OCI-LY1 (cell line): ENCODE measurements around the gene PRADC1.
"Not testable (repeated sequence)": the region's sequence is repeated elsewhere in the genome, so short reads cannot be mapped to it uniquely, and the experiment has no call there.

Experiments
- H2AFZ ChIP-seq: fragments of 200-600 bp; sonication (generic), shearing (Covaris generic); 2 replicates; pipeline ENCODE4 v1.6.0; 2014; ENCODE audit warnings: antibody characterized with exemption, mild to moderate bottlenecking, low read length
- H3F3A ChIP-seq: fragments of 200-600 bp; sonication (generic), shearing (Covaris generic); 2 replicates; pipeline ENCODE4 v1.6.0; 2014; ENCODE audit warnings: mild to moderate bottlenecking, antibody characterized with exemption, low read length, moderate library complexity; ENCODE audit not compliant: insufficient read depth
- H3K27ac ChIP-seq: fragments of 200-600 bp; sonication (generic); 2 replicates; pipeline ENCODE4 v1.5.1; 2014; ENCODE audit warnings: low read length, mixed run types, mild to moderate bottlenecking, low read depth; ENCODE audit not compliant: poor library complexity, severe bottlenecking
- H3K27me3 ChIP-seq: fragments of 200-600 bp; sonication (generic); 2 replicates; pipeline ENCODE4 v1.6.0; 2014; ENCODE audit warnings: antibody characterized with exemption, mild to moderate bottlenecking, low read length, moderate library complexity; ENCODE audit not compliant: insufficient read depth
- H3K36me3 ChIP-seq: fragments of 200-600 bp; sonication (generic); 2 replicates; pipeline ENCODE4 v1.6.1; 2014; ENCODE audit warnings: mild to moderate bottlenecking, antibody characterized with exemption, low read length, moderate library complexity, mixed read lengths; ENCODE audit not compliant: insufficient read depth
- H3K4me1 ChIP-seq: fragments of 200-600 bp; sonication (generic); 2 replicates; pipeline ENCODE4 v1.5.1; 2014; ENCODE audit warnings: mild to moderate bottlenecking, low read length, moderate library complexity; ENCODE audit not compliant: insufficient read depth, severe bottlenecking
- H3K4me2 ChIP-seq: fragments of 200-600 bp; sonication (generic), shearing (Covaris generic); 2 replicates; pipeline ENCODE4 v1.6.1; 2014; ENCODE audit warnings: low read length
- H3K4me3 ChIP-seq: fragments of 200-600 bp; sonication (generic); 2 replicates; pipeline ENCODE4 v1.5.1; 2014; ENCODE audit warnings: low read length, low read depth, mild to moderate bottlenecking, mixed read lengths; ENCODE audit not compliant: poor library complexity, severe bottlenecking
- H3K79me2 ChIP-seq: fragments of 200-600 bp; shearing (Covaris generic); 2 replicates; pipeline ENCODE4 v1.6.1; 2016; ENCODE audit warnings: mixed run types, low read length, mixed read lengths; ENCODE audit not compliant: insufficient read depth
- H3K9ac ChIP-seq: fragments of 200-600 bp; sonication (generic), shearing (Covaris generic); 2 replicates; pipeline ENCODE4 v1.6.1; 2014; ENCODE audit warnings: mild to moderate bottlenecking, low read length, mixed read lengths
- H3K9me2 ChIP-seq: fragments of 200-600 bp; sonication (generic), shearing (Covaris generic); 2 replicates; pipeline ENCODE4 v1.6.1; 2014; ENCODE audit warnings: low read depth, mild to moderate bottlenecking, low read length, mixed read lengths
- H3K9me3 ChIP-seq: fragments of 200-600 bp; shearing (Covaris generic); 2 replicates; pipeline ENCODE4 v1.6.1; 2014; ENCODE audit warnings: low read length, mixed read lengths
- H4K20me1 ChIP-seq: fragments of 200-600 bp; sonication (generic), shearing (Covaris generic); 2 replicates; pipeline ENCODE4 v1.6.0; 2016; ENCODE audit warnings: mild to moderate bottlenecking, low read length; ENCODE audit not compliant: insufficient read depth
- CTCF ChIP-seq: fragments of 200-600 bp; sonication (generic), shearing (Covaris generic); IDR thresholded peaks from 2 replicates; pipeline ENCODE4 v1.5.1; 2017; ENCODE audit warnings: mild to moderate bottlenecking, antibody characterized with exemption, low read length, moderate library complexity, mixed read lengths
- EZH2 ChIP-seq: fragments of 200-600 bp; sonication (generic), shearing (Covaris generic); IDR thresholded peaks from 2 replicates; pipeline ENCODE4 v1.8.0; 2017; ENCODE audit warnings: borderline replicate concordance, mixed run types, mild to moderate bottlenecking, antibody characterized with exemption, low read length, moderate library complexity, mixed read lengths

Gene PRADC1

GRCh38 chr2:73263540-73264331 lies 30.7 kb upstream of the PRADC1 start:
- no peak for TF ChIP-seq CTCF
- no peak for TF ChIP-seq EZH2
- no peaks in the 10 kb centered on the region for H3K79me2 ChIP-seq
- H3K27ac ChIP-seq, result no peak overlapping the region
- no peak overlapping the region for H2AFZ ChIP-seq
- H3K36me3 ChIP-seq, result peaks cover 79% of the 10 kb centered on the region
- H3K27me3 ChIP-seq, result no peaks in the 10 kb centered on the region
- no peaks in the 10 kb centered on the region for H3K9me3 ChIP-seq
- H3K4me2 ChIP-seq, result no peak overlapping the region
- no peak overlapping the region for H3K9ac ChIP-seq
- no peaks in the 10 kb centered on the region for H3K9me2 ChIP-seq
- H3F3A ChIP-seq, result no peaks in the 10 kb centered on the region
- H3K4me3 ChIP-seq, result no peak overlapping the region
- H4K20me1 ChIP-seq, result no peaks in the 10 kb centered on the region
- H3K4me1 ChIP-seq, result no peaks in the 10 kb centered on the region

GRCh38 chr2:73262691-73263429 lies 29.8 kb upstream of the PRADC1 start:
- H3K9me3 ChIP-seq, H3K9ac ChIP-seq: not testable (repeated sequence)
- peaks cover 80% of the 10 kb centered on the region for H3K36me3 ChIP-seq

GRCh38 chr2:73262108-73262651 lies 29.1 kb upstream of the PRADC1 start:
- Histone ChIP-seq H3K79me2 (no peaks in the 10 kb centered on the region), H3K4me2 (no peak overlapping the region), H3K9me2 (no peaks in the 10 kb centered on the region), H3K4me3 (no peak overlapping the region), H2AFZ (no peak overlapping the region), H3F3A (no peaks in the 10 kb centered on the region), H3K9ac (no peak overlapping the region), H4K20me1 (no peaks in the 10 kb centered on the region), H3K27ac (no peak overlapping the region), H3K27me3 (no peaks in the 10 kb centered on the region), H3K36me3 (peaks cover 75% of the 10 kb centered on the region), H3K9me3 (no peaks in the 10 kb centered on the region), H3K4me1 (no peaks in the 10 kb centered on the region)
- TF ChIP-seq CTCF (no peak), EZH2 (no peak)

More at GRCh38 chr2:73262691-73263429, 29.8 kb upstream of the PRADC1 start:
- not testable (repeated sequence) for H3K4me3 ChIP-seq, H3K27ac ChIP-seq, H3K4me1 ChIP-seq, H4K20me1 ChIP-seq, H3K9me2 ChIP-seq, H3K27me3 ChIP-seq, H3K79me2 ChIP-seq, H3K4me2 ChIP-seq, H3F3A ChIP-seq, H2AFZ ChIP-seq
